Amygdala (tissue), 56 donors: ENCODE data around the gene CCDC86.

Source experiments
- DNase-seq, 56 donors: peaks; one replicate each; lab custom pipeline; 2025; lab: John Stamatoyannopoulos, UW

Gene CCDC86

DNA sequence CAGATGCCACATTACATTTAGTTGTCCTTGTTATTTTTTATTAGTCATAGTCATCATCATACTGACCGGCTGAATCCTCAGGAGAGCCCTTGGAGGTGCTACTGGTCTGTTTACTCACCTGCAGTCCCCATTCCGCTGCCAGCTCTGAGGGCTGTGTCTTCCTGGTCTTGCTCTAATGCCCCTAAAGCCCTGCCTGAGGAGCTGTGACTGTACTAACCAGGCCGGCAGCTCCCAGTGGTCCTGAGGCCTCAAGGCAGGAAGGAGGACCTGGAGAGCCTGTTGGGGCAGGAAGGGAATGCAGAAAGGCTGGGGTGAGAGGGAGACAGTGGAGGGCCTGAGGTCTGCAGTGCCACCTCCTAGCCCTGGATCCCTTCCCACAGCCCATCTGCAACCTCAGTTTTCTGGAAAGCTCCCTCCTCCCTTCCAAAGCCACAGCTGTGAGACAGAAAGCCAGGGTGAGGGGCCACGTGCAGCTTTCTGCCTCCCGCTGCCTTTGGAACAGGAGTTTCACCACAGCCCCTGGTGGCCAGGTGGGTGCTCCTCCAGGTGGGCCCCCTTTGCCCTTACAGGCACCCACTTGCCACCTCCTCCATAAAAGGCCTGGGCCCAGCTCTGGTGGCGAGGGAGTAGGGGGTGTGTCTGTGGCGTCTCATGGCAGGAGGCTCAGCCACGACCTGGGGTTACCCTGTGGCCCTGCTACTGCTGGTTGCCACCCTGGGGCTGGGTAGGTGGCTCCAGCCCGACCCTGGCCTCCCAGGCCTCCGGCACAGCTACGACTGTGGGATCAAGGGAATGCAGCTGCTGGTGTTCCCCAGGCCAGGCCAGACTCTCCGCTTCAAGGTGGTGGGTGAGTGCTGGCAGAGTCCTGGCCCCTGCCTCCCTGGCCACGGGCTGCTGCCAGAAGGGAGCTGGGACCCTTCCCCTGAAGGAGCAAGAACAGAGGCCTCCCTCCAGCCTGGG, 25.3 kb downstream of the CCDC86 start, which contains the start of gene ZP1:
Gene ZP1 (plus strand): TSS at position 632 of the 960 bp plus-strand sequence. CDS start 20 bp downstream, at position 652.
- no peak for DNase-seq

DNA sequence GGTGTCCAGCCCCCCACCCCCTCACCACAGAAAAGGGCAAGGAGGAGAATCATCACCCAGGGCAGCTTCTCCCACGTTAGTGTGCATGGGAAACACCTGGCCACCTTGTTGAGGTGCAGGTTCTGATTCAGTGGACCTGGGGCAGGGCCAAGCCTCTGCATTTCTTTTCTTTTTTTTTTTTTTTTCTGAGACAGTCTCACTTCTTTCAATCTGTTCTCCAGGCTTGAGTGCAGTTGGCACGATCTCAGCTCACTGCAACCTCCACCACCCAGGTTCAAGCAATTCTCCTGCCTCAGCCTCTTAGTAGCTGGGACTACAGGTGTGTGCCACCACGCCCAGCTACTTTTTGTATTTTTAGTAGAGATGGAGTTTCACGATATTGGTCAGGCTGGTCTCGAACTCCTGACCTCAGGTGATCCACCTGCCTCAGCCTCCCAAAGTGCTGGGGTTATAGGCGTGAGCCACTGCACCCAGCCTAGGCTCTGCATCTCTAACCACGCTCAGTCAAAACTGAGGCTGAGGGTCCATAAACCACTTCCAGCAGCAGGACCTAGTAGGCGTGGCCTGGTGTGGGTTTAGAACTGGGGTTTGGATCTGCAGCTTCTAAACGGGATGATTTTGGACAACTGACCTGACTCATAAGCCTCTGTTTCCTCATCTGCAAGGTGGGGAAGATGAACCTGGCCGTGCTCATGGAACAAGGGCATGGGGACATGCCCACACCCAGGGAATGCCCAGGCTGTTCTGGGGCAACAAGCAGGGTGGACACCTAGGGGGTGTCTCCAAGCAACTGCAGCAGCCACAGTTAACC, 26.2 kb downstream of the CCDC86 start:
- no peak for DNase-seq

DNA sequence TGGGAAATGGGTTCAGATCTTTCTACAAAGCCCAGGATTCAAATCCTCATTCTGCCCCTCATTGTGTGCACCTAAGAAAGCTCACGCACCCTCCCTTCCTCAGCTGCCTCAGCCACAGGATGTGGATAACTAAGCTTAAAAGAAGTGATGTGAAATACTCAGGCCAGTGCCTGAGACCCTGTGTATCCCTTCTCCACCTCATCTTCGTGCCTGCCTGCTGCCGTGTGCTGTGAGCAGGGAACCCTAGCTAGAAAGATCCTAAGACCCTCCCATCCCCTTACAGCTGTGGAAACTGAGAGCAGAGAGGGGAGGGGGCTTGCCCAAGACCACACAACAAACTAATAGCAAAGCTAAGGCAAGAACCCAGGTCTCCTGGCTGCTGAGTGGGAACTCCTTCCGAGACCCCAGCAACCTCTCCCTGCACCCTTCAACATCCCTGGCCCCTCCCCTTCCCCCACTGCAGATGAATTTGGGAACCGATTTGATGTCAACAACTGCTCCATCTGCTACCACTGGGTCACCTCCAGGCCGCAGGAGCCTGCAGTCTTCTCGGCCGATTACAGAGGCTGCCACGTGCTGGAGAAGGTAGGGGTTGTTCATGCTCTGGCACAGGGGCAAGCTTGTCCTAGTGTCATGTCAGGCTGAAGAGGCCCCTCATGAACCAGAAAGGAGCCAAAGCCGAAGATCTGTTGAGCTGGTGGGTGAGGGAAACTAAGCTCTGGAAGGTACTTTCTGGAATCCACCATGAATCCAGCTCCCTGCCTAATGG, 27.0 kb downstream of the CCDC86 start:
- DNase-seq, result no peak

DNA sequence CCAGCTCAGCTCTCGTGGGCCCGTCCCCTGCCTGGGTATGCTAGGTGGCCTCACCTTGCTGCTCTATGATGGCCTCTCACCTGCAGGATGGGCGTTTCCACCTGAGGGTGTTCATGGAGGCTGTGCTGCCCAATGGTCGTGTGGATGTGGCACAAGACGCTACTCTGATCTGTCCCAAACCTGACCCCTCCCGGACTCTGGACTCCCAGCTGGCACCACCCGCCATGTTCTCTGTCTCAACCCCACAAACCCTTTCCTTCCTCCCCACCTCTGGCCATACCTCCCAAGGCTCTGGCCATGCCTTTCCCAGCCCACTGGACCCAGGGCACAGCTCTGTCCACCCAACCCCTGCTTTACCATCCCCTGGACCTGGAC, 27.5 kb downstream of the CCDC86 start:
- DNase-seq, result no peak

DNA sequence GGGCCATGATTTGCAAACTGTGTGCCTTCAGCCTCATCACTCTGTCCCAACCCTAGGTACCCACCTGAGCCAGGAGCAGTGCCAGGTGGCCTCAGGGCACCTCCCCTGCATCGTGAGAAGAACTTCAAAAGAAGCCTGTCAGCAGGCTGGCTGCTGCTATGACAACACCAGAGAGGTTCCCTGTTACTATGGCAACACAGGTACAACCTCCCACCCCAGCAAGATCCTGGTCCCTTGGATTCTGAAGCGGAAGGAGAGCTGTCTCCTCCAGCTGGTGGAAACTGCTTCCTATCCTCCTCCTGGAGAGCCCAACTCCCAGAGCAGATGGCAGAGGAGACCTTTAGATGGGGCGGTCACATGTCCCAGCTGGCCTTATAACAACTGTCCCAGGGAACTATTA, 28.4 kb downstream of the CCDC86 start:
- peak in 3 of 56 donors; percentile 4 to 28 (median 14) for DNase-seq

DNA sequence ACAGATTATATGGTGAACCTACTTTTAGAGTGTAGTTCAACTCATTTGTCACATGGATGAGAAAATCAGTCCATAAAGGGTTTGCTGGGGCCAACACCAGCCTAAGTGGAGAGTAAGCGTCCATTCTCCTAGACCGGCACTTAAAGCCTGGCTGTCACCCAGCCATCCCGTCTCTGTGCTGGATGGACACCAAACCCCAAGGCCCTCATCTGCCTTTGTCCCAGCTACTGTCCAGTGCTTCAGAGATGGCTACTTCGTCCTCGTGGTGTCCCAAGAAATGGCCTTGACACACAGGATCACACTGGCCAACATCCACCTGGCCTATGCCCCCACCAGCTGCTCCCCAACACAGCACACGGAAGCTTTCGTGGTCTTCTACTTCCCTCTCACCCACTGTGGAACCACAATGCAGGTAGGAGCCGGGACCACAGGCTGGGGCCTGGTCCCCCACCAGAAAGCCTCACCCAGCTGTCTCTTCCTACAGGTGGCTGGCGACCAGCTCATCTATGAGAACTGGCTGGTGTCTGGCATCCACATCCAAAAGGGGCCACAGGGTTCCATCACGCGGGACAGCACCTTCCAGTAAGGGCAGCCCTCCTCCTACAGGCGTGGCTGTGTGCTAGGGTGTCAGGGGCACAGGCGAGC, 28.9 kb downstream of the CCDC86 start:
- no peak for DNase-seq

DNA sequence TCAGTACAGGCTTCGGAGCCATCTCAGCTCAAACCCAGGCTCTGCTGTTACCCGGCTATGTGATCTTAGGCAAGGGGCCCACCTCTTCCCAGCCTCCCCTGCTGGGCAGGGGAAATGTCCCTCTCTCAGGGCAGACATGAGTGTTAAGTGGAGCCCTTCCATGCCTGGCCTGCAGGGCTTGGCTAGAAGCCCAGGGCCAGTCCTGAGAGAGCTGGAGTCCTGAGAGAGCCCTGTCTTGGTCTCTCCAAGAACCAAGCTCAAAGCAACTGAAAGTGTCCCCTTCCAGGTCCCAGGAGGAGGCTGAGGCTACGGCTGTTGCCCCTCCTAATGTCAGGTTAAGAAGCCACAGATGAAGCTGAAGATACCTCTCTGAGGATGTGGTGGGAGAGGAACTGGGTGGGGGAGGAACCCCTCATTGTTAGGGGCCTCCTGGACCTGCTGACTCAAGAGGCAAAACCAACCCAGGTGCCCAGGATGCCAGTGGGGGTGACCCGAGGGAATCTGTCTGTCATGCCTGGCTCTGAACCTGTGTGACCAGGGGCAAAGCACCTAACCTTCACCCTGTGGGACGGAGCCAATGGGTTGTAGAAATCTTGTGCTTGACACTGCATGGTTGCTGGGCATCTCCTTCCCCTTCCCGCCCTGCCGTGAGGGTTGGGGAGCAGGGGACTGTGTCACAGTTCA, 29.6 kb downstream of the CCDC86 start:
- peak in 1 of 56 donors; percentile 17 for DNase-seq

DNA sequence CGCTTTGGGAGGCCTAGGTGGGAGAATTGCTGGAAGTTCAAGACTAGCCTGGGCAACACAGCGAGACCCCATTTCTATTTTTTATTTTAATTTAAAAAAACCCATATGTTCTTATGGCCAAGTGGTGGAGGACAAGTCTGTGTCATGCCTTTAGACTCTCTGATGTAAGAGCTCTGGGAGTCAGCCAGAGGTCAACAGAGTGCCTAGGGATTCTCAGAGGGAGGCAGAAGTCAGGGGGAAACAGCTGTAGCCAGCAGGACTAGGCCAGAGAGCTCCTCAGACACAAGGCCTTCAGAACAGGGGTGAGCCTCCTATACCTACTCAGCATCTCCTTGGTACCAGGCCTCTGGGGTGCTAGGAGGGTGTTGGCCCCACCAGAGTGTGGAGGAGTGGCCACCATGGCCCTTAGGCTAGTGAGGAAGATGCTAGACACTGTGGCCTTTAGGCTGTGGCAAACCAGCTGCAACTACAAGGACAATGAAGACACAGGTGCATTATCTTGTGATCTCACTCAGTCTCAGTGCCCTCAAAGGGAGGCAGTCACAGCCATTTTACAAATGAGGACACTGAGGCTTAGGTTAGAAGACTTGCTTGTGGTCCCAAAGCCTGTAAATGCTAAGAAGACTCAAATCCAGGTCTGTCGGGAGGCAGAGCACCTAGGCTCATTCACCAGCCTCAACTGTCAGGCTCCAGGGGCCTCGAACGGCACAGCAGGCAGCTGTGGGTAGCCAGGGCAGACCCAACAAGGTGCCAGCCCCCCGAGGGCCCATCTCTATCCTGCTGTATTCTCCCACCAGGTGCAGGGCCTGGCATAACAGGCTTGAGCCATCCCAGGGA, 30.4 kb downstream of the CCDC86 start:
- no peak for DNase-seq

DNA sequence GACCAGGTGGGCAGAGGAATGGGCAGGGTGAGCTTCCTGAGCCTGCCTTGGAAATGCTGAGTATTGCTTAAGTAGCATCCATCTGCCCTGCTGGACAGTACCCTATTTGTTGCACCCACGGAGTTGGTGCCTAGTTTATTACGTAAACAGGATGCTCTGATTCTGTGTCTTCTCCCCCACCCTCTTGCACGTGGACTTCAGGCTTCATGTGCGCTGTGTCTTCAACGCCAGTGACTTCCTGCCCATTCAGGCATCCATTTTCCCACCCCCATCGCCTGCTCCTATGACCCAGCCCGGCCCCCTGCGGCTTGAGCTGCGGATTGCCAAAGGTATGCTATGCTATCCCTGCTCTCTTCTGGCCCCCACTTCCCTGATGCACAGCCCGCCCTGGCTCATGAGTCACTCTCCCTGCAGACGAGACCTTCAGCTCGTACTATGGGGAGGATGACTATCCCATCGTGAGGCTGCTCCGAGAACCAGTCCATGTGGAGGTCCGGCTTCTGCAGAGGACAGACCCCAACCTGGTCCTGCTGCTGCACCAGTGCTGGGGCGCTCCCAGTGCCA, 31.1 kb downstream of the CCDC86 start:
- DNase-seq, result no peak

DNA sequence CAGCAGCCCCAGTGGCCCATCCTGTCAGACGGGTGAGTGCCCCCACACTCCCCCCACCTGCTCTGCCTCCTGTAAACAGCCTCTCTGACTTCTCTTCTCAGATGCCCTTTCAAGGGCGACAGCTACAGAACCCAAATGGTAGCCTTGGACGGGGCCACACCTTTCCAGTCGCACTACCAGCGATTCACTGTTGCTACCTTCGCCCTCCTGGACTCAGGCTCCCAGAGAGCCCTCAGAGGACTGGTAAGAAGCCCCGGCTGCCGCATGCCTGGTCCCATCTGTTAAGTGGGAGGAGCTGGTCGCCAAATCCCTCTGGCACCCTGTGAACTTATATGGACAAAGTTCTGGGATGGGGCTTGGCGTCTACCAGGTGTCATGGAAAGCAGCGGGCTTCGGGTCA, 31.6 kb downstream of the CCDC86 start:
- DNase-seq, result no peak

DNA sequence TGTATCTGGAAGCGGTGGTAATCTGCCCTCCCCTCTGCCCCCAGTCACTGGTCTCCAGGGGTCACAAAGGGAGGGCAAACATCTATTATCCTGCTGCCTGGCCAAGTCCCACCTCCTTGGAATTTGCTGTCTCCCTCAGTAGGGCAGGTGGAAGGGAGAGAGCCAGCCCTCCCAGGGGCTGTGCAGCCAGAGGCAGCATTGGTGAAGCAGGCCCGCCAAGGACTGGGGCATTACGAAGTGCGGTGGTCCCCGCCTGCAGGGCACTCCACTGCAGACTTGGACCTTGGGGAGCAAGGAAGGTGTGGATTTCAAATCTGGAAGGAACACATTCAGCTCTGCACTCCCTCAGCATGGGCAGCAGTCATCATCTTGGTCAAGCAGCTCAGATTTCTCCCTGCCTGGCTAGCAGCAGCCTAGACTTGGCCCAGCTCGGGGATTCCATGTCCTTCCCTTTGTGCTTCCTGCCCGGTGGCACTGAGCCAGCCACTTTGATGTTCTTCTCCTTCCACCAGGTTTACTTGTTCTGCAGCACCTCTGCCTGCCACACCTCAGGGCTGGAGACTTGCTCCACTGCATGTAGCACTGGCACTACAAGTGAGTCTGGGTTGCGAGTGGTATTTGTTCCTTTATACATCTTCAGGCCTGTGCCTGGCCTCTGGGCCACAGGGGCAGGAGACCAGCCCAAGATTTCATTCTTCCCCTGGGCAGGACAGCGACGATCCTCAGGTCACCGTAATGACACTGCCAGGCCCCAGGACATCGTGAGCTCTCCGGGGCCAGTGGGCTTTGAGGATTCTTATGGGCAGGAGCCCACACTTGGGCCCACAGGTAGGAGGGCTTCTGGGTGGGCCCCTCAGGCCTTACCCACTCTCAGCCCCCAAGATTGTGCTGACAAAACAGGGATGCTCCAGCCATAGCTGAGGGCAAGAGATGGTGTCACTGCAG, 32.8 kb downstream of the CCDC86 start:
- no peak for DNase-seq

DNA sequence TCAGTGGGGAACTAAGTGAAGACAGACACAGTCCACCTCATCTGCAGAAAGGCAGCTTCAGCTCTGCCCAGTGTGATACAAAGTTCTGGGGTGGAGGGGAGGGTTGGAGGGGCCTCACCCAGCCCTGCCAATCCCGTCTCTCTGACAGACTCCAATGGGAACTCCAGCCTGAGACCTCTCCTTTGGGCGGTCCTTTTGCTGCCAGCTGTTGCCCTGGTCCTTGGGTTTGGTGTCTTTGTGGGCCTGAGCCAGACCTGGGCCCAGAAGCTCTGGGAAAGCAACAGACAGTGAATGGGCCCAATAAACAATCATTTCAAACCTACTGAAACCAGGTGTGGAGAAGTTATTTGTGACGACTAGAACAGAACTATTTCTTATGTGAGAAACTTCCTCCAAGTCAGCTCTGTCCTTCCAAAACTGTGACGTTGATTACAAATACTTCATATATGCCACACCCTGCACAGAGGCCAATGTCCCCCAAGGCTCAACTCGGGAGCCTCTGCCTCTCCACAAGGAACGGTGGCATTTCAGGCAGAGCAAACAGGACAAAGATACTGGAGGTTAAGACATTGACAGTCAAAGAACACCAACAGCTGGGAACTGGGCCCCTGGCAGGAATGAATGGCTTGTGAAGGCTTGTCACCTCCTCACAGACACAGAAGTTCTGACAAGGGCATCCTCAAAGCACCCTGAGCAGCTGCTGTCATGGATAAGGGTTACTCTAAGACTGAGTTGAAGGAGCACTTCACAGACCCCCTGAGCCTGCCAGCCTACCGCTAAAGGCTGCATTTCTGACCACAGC, 33.7 kb downstream of the CCDC86 start:
- no peak for DNase-seq

DNA sequence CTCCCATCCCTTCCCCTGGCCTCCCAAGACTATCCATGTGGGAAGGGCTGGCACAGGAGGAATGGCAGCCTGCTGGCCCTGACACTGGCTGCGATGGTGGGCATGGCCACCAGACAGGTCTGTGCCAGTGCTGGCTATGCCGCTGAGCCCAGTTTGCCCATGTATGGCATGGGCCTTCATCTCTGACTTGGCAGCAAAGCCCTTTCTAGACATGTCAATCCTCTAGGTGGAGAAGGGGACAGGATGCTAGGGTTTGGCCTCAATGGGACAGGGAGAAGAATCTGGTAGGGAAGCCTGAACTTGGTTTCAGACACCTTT, 34.2 kb downstream of the CCDC86 start:
- no peak for DNase-seq

DNA sequence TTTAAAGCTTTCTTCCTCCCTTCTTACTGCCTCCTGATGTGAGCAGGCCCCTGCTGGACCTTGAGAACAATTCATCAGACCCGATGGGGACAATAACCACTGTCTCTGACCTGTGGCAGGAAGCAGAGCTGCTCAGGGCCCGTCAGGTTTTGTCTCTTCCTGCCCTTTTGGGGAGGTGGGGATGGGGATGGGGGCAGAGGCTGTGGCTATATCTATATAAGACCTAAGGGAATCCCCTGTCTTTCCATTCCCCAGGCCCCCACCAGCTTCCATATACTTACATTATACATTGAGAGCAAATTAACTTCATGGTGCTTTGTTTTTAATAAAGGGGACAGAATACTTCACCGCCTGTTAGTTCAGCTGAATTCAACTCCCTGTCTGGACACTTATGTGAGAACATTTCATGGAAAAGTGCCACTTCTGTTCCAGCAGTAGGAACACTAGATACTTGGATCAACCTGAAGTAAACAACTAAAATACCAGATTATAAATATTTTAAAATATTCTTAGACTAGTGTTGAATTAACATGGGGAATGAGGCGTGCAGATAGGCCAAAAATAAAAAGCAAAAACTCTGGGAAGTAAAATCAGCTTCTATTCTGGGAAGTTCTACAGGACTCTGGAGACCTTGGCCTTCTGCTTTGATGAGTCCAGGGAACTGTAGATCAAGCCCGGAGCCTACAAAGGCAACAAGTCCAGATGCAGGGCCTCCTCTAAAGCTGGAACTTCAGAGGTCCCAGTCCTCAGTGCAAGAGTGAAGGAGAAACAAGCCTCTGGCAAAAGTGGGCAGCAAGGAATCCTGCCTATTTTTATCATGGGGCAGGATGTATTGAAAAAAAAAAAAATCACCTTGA, 36.6 kb downstream of the CCDC86 start:
- no peak for DNase-seq

DNA sequence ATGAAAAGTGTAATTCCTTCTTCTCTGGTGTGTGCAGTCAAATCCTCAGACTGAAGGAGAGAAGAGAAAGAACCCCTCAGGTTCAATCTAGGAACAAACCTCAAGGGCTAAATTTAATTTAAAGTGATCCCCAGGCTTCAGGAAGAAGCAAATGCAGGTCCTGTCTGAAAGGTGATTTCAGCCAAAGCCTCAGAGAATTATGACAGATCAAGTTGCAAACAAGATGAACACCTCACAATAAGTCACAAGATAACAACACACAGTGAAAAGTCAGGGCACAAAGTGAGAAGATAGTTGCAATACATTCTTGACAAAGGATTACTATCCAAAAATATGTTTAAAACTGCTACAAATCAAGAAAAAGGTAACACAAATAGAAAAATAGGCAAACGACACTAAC, 37.2 kb downstream of the CCDC86 start:
- DNase-seq, result no peak
